HS-5 (cell line): ENCODE data around the gene NCK1.
A peak's percentile ranks its signal among the peaks of the same experiment; 100 is the strongest.
"Not testable (repeated sequence)": the region's sequence is repeated elsewhere in the genome, so short reads cannot be mapped to it uniquely, and the experiment has no call there.

Experiments used
- DNase-seq: peaks from one replicate; pipeline ENCODE4 v3.0.0-alpha.2; 2012; ENCODE audit warnings: low read depth

Gene NCK1

GRCh38 chr3:136947477-136947876 lies 85.5 kb downstream of the NCK1 start:
- no peak for DNase-seq

- no peak for DNase-seq
Observed at GRCh38 chr3:136949146-136949545, 87.1 kb downstream of the NCK1 start.

GRCh38 chr3:136949708-136950107 lies 87.7 kb downstream of the NCK1 start:
- DNase-seq = no peak

- no peak for DNase-seq
Observed at GRCh38 chr3:136950623-136951022, 88.6 kb downstream of the NCK1 start.

GRCh38 chr3:136952292-136952691 lies 90.3 kb downstream of the NCK1 start:
- DNase-seq = no peak

- DNase-seq = no peak
Observed at GRCh38 chr3:136954251-136954650, 92.2 kb downstream of the NCK1 start.

GRCh38 chr3:136954980-136955780 lies 93.2 kb downstream of the NCK1 start:
- DNase-seq = no peak

GRCh38 chr3:136955813-136956212 lies 93.8 kb downstream of the NCK1 start:
- peak; percentile 87 for DNase-seq

- DNase-seq = no peak
Observed at GRCh38 chr3:136956971-136957370, 95.0 kb downstream of the NCK1 start.

- DNase-seq = peak; percentile 34
Observed at GRCh38 chr3:136957751-136958288, 95.8 kb downstream of the NCK1 start, which contains the start of gene IL20RB. IL20RB (plus strand) TSS chr3:136957983; CDS start chr3:136958114, 131 bp downstream.

GRCh38 chr3:136958939-136959338 lies 96.9 kb downstream of the NCK1 start:
- no peak for DNase-seq

- no peak for DNase-seq
Observed at GRCh38 chr3:136959599-136959998, 97.6 kb downstream of the NCK1 start.

- DNase-seq = peak; percentile 52
Observed at GRCh38 chr3:136960838-136961836, 99.1 kb downstream of the NCK1 start.

GRCh38 chr3:136962927-136963326 lies 100.9 kb downstream of the NCK1 start:
- DNase-seq = no peak

GRCh38 chr3:136969539-136969938 lies 107.5 kb downstream of the NCK1 start:
- DNase-seq = not testable (repeated sequence)

GRCh38 chr3:136973352-136973751 lies 111.3 kb downstream of the NCK1 start:
- no peak for DNase-seq

GRCh38 chr3:136974670-136975069 lies 112.7 kb downstream of the NCK1 start:
- DNase-seq = no peak

GRCh38 chr3:136979204-136979603 lies 117.2 kb downstream of the NCK1 start:
- DNase-seq = no peak

GRCh38 chr3:136979684-136980083 lies 117.7 kb downstream of the NCK1 start:
- no peak for DNase-seq

GRCh38 chr3:136982033-136982432 lies 120.0 kb downstream of the NCK1 start:
- no peak for DNase-seq

GRCh38 chr3:136982520-136983138 lies 120.6 kb downstream of the NCK1 start:
- no peak for DNase-seq

- no peak for DNase-seq
Observed at GRCh38 chr3:136984837-136985236, 122.8 kb downstream of the NCK1 start.
